ENCODE data around the gene TRIM17.
A peak's percentile ranks its signal among the peaks of the same experiment; 100 is the strongest.

Gene TRIM17

DNA sequence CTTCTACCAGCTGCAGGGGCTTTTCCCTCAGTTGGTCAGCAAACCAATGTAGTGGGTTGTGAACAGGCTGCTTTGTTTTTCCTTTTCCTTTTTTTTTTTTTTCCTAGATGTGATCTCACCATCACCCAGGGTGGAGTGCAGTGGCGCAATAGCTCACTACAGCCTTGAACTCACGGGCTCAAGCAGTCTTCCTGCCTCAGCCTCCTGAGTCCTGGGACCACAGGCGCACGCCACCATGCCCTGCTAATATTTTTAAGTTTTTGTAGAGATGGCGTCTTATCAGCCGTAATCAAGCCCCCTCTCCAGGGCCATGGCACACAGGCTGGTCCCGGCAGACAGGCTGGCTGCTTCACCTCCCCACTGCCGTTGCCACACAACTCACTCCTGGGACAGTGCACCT, 6.6 kb downstream of the TRIM17 start:
- ChIA-PET POLR2A (interaction anchor here (0.8 kb wide), 1 partner anchor 47 kb away, joined by 3 read pairs; a partner anchor contains a TSS), CTCF (no interaction called here)
- Histone ChIP-seq H3K9me3 (ENCODE audit: control insufficient read depth, insufficient read depth, low read depth, low read length) (no peaks in the 10 kb centered on the region), H3K36me3 (ENCODE audit: control insufficient read depth in 2 of 2, insufficient read depth in 1 of 2, low read length in 2 of 2) (peaks cover 0 to 6% of the 10 kb centered on the region in 2 experiments; a peak in 1 of 3 replicates), H3K27ac (ENCODE audit: extremely low read depth, low read depth, low read length) (no peak overlapping the region), H3K4me3 (ENCODE audit: low read depth, low read length) (no peak overlapping the region), H3K4me1 (ENCODE audit: control insufficient read depth, insufficient read depth, low read length) (peaks cover 6% of the 10 kb centered on the region)
- TF ChIP-seq ZNF423 (tag by site-specific recombination; IDR thresholded peaks at IDR 0.05) (no peak), KLF16 (tag by site-specific recombination; IDR thresholded peaks at IDR 0.05) (no peak), ZIC2 (tag by site-specific recombination; IDR thresholded peaks at IDR 0.05) (peak; percentile 20; the same call in 1 of the 2 replicates), ZBTB17 (tag by site-specific recombination; IDR thresholded peaks at IDR 0.05) (0 out of 2 replicates have a peak, but pooled peaks have one; percentile 22), ZNF354C (tag by site-specific recombination; IDR thresholded peaks at IDR 0.05; ENCODE audit: borderline replicate concordance, low read depth) (no peak), ZEB2 (tag by site-specific recombination; IDR thresholded peaks at IDR 0.05) (0 out of 2 replicates have a peak, but pooled peaks have one; percentile 25)
- TF ChIP-seq, protein P1, sequence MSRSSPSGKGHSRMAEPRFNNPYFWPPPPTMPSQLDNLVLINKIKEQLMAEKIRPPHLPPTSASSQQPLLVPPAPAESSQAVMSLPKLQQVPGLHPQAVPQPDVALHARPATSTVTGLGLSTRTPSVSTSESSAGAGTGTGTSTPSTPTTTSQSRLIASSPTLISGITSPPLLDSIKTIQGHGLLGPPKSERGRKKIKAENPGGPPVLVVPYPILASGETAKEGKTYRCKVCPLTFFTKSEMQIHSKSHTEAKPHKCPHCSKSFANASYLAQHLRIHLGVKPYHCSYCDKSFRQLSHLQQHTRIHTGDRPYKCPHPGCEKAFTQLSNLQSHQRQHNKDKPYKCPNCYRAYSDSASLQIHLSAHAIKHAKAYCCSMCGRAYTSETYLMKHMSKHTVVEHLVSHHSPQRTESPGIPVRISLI (tag by site-specific recombination; IDR thresholded peaks at IDR 0.05) = peak; percentile 69; the same call in 1 of the 2 replicates

DNA sequence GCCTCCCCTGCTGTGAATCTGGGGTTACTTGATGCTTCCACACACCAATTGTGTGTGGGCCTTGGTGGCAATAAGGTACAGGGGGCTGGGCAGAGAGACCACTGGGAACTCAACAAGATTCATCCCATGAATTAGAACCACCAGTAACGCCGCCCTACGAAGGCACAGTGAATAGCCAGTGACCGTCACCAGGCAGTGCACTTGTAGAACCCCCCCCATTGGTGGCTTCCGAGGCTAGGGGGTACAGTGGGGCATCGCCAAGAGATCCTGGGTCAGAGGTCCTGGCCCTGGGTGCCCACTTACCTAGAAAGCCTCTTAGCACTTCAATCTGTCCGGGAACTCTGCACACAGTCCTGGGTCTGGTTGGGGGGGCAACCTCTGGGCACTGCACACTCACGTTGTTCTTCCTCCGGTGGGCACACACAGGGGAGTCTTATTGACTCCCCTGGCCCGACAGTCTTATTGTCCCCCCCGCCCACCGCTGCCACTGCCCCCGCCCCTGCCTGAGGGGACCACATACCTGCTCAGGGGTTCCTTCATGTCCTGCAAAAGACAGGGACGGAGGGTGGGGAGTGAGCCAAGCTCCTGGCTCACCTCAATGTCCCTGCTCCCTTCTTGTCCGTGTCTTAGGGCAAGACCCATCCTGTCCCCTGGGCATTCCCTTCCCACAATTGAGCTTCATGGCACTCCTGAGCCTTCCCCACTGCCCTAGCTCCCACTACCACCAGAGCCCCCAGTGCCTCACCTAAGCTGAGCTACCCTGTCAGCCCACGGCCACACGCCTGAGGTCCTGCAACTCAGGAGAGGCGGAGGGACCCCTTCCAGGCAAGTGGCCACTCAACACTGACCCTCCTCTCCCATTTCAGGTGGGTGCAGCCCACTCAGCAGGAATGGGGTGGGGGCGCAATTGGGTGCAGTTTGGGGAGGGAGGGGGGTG, 7.5 kb downstream of the TRIM17 start:
- ChIA-PET POLR2A (no interaction called here), CTCF (no interaction called here)
- Histone ChIP-seq H3K9me3 (ENCODE audit: control insufficient read depth, insufficient read depth, low read depth, low read length) (no peaks in the 10 kb centered on the region), H3K4me1 (ENCODE audit: control insufficient read depth, insufficient read depth, low read length) (peaks cover 11% of the 10 kb centered on the region), H3K36me3 (ENCODE audit: control insufficient read depth in 2 of 2, insufficient read depth in 1 of 2, low read length in 2 of 2) (peaks cover 0 to 14% of the 10 kb centered on the region in 2 experiments; a peak in 1 of 3 replicates), H3K27ac (ENCODE audit: extremely low read depth, low read depth, low read length) (no peak overlapping the region), H3K4me3 (ENCODE audit: low read depth, low read length) (no peak overlapping the region)
- TF ChIP-seq ZNF202 (tag by site-specific recombination; IDR thresholded peaks at IDR 0.05; ENCODE audit: borderline replicate concordance) (no peak), PRDM1 (tag by site-specific recombination; IDR thresholded peaks at IDR 0.05) (no peak), ZNF837 (tag by site-specific recombination; IDR thresholded peaks at IDR 0.05) (no peak), ZSCAN23 (tag by site-specific recombination; IDR thresholded peaks at IDR 0.05) (no peak), ZNF10 (tag by site-specific recombination; IDR thresholded peaks at IDR 0.05) (no peak), ZNF707 (tag by site-specific recombination; IDR thresholded peaks at IDR 0.05) (no peak), ZNF24 (tag by site-specific recombination; IDR thresholded peaks at IDR 0.05) (no peak), GFI1B (tag by site-specific recombination; IDR thresholded peaks at IDR 0.05) (no peak), ZNF785 (tag by site-specific recombination; IDR thresholded peaks at IDR 0.05) (no peak), ZNF791 (tag by site-specific recombination; IDR thresholded peaks at IDR 0.05) (no peak), ZNF621 (tag by site-specific recombination; IDR thresholded peaks at IDR 0.05) (no peak), ZNF830 (tag by site-specific recombination; IDR thresholded peaks at IDR 0.05; ENCODE audit: low read depth) (no peak), ZNF324 (tag by site-specific recombination; IDR thresholded peaks at IDR 0.05) (no peak)
- TF ChIP-seq, protein P2, sequence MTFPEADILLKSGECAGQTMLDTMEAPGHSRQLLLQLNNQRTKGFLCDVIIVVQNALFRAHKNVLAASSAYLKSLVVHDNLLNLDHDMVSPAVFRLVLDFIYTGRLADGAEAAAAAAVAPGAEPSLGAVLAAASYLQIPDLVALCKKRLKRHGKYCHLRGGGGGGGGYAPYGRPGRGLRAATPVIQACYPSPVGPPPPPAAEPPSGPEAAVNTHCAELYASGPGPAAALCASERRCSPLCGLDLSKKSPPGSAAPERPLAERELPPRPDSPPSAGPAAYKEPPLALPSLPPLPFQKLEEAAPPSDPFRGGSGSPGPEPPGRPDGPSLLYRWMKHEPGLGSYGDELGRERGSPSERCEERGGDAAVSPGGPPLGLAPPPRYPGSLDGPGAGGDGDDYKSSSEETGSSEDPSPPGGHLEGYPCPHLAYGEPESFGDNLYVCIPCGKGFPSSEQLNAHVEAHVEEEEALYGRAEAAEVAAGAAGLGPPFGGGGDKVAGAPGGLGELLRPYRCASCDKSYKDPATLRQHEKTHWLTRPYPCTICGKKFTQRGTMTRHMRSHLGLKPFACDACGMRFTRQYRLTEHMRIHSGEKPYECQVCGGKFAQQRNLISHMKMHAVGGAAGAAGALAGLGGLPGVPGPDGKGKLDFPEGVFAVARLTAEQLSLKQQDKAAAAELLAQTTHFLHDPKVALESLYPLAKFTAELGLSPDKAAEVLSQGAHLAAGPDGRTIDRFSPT (tag by site-specific recombination; IDR thresholded peaks at IDR 0.05) = no peak
- TF ChIP-seq, protein P3, sequence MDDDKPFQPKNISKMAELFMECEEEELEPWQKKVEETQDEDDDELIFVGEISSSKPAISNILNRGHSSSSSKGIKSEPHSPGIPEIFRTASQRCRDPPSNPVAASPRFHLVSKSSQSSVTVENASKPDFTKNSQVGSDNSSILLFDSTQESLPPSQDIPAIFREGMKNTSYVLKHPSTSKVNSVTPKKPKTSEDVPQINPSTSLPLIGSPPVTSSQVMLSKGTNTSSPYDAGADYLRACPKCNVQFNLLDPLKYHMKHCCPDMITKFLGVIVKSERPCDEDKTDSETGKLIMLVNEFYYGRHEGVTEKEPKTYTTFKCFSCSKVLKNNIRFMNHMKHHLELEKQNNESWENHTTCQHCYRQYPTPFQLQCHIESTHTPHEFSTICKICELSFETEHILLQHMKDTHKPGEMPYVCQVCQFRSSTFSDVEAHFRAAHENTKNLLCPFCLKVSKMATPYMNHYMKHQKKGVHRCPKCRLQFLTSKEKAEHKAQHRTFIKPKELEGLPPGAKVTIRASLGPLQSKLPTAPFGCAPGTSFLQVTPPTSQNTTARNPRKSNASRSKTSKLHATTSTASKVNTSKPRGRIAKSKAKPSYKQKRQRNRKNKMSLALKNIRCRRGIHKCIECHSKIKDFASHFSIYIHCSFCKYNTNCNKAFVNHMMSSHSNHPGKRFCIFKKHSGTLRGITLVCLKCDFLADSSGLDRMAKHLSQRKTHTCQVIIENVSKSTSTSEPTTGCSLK (tag by site-specific recombination; IDR thresholded peaks at IDR 0.05) = no peak
- TF ChIP-seq, protein P4, sequence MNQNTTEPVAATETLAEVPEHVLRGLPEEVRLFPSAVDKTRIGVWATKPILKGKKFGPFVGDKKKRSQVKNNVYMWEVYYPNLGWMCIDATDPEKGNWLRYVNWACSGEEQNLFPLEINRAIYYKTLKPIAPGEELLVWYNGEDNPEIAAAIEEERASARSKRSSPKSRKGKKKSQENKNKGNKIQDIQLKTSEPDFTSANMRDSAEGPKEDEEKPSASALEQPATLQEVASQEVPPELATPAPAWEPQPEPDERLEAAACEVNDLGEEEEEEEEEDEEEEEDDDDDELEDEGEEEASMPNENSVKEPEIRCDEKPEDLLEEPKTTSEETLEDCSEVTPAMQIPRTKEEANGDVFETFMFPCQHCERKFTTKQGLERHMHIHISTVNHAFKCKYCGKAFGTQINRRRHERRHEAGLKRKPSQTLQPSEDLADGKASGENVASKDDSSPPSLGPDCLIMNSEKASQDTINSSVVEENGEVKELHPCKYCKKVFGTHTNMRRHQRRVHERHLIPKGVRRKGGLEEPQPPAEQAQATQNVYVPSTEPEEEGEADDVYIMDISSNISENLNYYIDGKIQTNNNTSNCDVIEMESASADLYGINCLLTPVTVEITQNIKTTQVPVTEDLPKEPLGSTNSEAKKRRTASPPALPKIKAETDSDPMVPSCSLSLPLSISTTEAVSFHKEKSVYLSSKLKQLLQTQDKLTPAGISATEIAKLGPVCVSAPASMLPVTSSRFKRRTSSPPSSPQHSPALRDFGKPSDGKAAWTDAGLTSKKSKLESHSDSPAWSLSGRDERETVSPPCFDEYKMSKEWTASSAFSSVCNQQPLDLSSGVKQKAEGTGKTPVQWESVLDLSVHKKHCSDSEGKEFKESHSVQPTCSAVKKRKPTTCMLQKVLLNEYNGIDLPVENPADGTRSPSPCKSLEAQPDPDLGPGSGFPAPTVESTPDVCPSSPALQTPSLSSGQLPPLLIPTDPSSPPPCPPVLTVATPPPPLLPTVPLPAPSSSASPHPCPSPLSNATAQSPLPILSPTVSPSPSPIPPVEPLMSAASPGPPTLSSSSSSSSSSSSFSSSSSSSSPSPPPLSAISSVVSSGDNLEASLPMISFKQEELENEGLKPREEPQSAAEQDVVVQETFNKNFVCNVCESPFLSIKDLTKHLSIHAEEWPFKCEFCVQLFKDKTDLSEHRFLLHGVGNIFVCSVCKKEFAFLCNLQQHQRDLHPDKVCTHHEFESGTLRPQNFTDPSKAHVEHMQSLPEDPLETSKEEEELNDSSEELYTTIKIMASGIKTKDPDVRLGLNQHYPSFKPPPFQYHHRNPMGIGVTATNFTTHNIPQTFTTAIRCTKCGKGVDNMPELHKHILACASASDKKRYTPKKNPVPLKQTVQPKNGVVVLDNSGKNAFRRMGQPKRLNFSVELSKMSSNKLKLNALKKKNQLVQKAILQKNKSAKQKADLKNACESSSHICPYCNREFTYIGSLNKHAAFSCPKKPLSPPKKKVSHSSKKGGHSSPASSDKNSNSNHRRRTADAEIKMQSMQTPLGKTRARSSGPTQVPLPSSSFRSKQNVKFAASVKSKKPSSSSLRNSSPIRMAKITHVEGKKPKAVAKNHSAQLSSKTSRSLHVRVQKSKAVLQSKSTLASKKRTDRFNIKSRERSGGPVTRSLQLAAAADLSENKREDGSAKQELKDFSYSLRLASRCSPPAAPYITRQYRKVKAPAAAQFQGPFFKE (tag by site-specific recombination; IDR thresholded peaks at IDR 0.05; ENCODE audit: borderline replicate concordance) = no peak

All from HEK293 (cell line).